ENCODE measurements around the gene SUV39H1. TPM values are rescaled to one million over a fixed set of nuclear protein-coding genes. Genes with fewer than 3 reads are reported as not detected.

The SUV39H1 gene
- total and polyA plus RNA-seq, 2 experiments from 2014 or later = 6.9 to 8.1 TPM

- no peak for DNase-seq (ENCODE audit: low read depth in 1 of 2, low spot score in 1 of 2)
- H3K9me3 ChIP-seq (ENCODE audit: low read depth) = no peaks in the 10 kb centered on the region
- TF ChIP-seq, protein P1, sequence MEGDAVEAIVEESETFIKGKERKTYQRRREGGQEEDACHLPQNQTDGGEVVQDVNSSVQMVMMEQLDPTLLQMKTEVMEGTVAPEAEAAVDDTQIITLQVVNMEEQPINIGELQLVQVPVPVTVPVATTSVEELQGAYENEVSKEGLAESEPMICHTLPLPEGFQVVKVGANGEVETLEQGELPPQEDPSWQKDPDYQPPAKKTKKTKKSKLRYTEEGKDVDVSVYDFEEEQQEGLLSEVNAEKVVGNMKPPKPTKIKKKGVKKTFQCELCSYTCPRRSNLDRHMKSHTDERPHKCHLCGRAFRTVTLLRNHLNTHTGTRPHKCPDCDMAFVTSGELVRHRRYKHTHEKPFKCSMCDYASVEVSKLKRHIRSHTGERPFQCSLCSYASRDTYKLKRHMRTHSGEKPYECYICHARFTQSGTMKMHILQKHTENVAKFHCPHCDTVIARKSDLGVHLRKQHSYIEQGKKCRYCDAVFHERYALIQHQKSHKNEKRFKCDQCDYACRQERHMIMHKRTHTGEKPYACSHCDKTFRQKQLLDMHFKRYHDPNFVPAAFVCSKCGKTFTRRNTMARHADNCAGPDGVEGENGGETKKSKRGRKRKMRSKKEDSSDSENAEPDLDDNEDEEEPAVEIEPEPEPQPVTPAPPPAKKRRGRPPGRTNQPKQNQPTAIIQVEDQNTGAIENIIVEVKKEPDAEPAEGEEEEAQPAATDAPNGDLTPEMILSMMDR (IDR thresholded peaks at IDR 0.05; ENCODE audit: low read depth, low read length) = no peak
These were observed 9.3 kb downstream of the SUV39H1 start for GRCh38 chrX:48705871-48706270.

DNA sequence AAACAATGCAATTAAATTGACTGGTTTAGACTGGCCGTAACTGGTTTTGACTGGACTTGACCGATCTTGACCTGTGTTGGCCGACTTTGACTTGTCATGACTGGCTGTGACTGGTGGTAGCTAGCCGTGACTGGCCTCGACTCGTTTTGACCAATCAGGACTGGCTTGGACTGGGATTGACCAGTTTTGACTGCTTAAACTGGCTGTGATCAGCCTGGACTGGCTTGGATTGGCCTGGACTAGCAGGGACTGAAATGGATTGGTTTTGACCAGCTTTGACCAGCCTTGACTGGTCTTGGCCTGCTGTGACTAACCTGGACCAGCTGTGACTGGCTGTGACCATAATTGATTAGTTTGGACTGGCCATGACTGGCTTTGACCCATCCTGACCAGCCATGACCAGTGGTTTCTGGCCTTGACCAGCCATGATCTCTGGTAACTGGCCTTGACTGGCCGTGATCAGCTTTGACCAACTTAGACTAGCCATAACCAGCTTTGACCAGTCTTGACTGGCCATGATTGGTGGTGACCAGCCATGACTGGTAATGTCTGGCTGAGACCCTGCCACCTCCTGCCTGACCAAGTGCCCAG, 13.1 kb downstream of the SUV39H1 start:
- Histone ChIP-seq H3K27ac (no peak overlapping the region), H3K4me3 (no peak overlapping the region), H3K9me3 (ENCODE audit: low read depth) (no peaks in the 10 kb centered on the region), H3K27me3 (no peaks in the 10 kb centered on the region), H3K36me3 (no peaks in the 10 kb centered on the region), H3K4me1 (ENCODE audit: low read depth) (no peaks in the 10 kb centered on the region)
- TF ChIP-seq, protein P1 (IDR thresholded peaks at IDR 0.05; ENCODE audit: low read depth, low read length) = no peak
- no peak for DNase-seq (ENCODE audit: low read depth in 1 of 2, low spot score in 1 of 2)

More at GRCh38 chrX:48705871-48706270, 9.3 kb downstream of the SUV39H1 start:
- H3K27ac ChIP-seq = no peak overlapping the region
- no peak overlapping the region for H3K4me3 ChIP-seq
- no peaks in the 10 kb centered on the region for H3K4me1 ChIP-seq (ENCODE audit: low read depth)
- no peaks in the 10 kb centered on the region for H3K36me3 ChIP-seq
- no peaks in the 10 kb centered on the region for H3K27me3 ChIP-seq

DNA sequence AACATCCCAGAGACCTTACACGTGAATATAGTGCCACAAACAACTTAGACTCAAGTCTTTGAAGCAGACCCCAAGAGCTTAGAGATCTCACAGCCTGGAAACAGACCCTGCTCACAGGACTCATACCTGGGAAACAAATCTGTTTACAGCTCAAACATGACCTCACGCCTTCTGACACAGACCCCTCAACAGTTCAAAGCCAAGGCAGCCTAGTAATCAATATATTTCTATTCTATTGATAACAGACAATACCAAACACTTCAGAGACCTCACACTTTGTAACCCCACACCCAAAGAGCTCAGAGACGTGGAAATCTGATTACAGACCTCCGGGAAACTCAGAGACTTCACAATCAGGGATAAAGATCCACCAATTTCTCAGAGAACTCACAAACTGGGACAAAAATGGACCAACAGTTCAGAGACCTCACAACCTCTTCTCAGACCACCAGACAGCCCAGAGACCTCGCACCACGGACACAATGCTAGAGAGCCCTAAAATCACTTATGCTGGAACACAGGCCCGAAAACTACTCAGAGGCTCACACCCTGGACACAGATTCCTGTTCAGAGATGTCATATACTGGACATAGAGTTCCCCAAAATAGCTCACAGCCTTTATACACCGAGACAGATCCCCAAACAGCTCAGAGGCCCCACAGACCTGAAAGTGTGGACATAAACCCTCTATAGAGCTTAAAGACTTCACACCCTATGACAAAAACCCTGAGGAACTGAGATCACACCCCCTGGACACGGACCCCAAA, 14.8 kb downstream of the SUV39H1 start:
- H3K4me1 ChIP-seq (ENCODE audit: low read depth) = no peaks in the 10 kb centered on the region
- no peak overlapping the region for H3K4me3 ChIP-seq
- H3K27ac ChIP-seq = no peak overlapping the region
- no peak for DNase-seq (ENCODE audit: low read depth in 1 of 2, low spot score in 1 of 2)
- TF ChIP-seq, protein P1 (IDR thresholded peaks at IDR 0.05; ENCODE audit: low read depth, low read length) = no peak
- H3K36me3 ChIP-seq = no peaks in the 10 kb centered on the region
- H3K9me3 ChIP-seq (ENCODE audit: low read depth) = no peaks in the 10 kb centered on the region
- no peaks in the 10 kb centered on the region for H3K27me3 ChIP-seq

- TF ChIP-seq, protein P1 (IDR thresholded peaks at IDR 0.05; ENCODE audit: low read depth, low read length) = no peak
- H3K27ac ChIP-seq = no peak overlapping the region
- H3K4me1 ChIP-seq (ENCODE audit: low read depth) = no peaks in the 10 kb centered on the region
- no peaks in the 10 kb centered on the region for H3K36me3 ChIP-seq
- H3K27me3 ChIP-seq = no peaks in the 10 kb centered on the region
- H3K4me3 ChIP-seq = no peak overlapping the region
- DNase-seq (ENCODE audit: low read depth in 1 of 2, low spot score in 1 of 2) = no peak
- no peaks in the 10 kb centered on the region for H3K9me3 ChIP-seq (ENCODE audit: low read depth)
These were observed 15.5 kb downstream of the SUV39H1 start for GRCh38 chrX:48711929-48712505.

DNA sequence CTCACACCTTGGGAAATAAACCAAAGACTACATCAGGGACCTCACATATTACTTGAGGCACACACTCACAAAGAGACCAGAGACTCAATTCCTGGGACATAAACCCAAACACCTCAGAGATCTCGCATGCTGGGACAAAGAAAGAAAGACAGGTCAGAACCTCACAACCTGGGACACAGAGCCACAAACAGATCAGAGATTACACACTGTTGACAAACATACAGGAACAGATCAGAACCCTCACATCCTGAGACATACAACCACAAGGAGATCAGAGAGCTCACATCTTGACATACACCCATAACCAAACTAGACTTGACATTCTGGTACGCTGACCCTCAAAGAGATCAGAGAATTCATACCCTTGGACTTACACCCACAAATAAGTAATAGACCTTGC, 17.3 kb downstream of the SUV39H1 start:
- H3K9me3 ChIP-seq (ENCODE audit: low read depth) = no peaks in the 10 kb centered on the region
- H3K4me1 ChIP-seq (ENCODE audit: low read depth) = no peaks in the 10 kb centered on the region
- H3K36me3 ChIP-seq = no peaks in the 10 kb centered on the region
- no peak for DNase-seq (ENCODE audit: low read depth in 1 of 2, low spot score in 1 of 2)
- TF ChIP-seq, protein P1 (IDR thresholded peaks at IDR 0.05; ENCODE audit: low read depth, low read length) = no peak
- no peak overlapping the region for H3K4me3 ChIP-seq
- no peak overlapping the region for H3K27ac ChIP-seq
- no peaks in the 10 kb centered on the region for H3K27me3 ChIP-seq
